ENCODE results near the gene GDAP2. TPM values are rescaled to one million over a fixed set of nuclear protein-coding genes. Genes with fewer than 3 reads are reported as not detected.

The GDAP2 gene
- total RNA-seq, 6 donors from 2014 or later = 20.4 to 52.4 (median 30.2) TPM

DNA sequence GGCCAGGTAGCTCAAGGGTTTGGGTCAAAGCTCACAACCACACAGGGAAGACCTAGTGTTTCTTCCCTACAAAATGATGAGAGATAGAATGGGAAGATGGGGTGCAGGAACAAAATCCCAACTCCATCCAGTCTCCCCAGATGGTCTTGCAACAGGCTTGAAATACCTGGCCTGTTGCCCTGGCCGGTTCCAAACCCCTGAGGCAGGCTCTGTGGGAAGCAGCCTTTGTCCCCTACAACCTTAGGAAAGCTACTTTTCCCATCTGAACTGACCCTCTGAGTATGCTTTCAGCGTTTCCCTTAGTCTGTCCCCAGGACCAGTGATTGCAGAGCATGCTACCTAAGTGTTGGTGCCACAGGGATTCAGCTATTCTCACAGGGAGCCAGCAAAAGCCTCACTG, 104.0 kb downstream of the GDAP2 start:
- Histone ChIP-seq H3K27ac (peak overlapping the region in 1 of 4 donors; percentile 49), H3K4me1 (peaks cover 11 to 14% (median 12%) of the 10 kb centered on the region in 4 donors), H3K9me3 (no peaks in the 10 kb centered on the region), H3K36me3 (no peaks in the 10 kb centered on the region), H3K4me3 (no peak overlapping the region), H3K27me3 (no peaks in the 10 kb centered on the region)
- 92% methylated on average over 2 of the region's 2 CpGs; no CpG with 5 or more reads in 1 of the 2 donors for WGBS, 2 donors
- TF ChIP-seq POLR2AphosphoS5 (IDR thresholded peaks at IDR 0.05) (no peak), EP300 (IDR thresholded peaks at IDR 0.05) (no peak), POLR2A (IDR thresholded peaks at IDR 0.05) (no peak)
- TF ChIP-seq, protein P1, sequence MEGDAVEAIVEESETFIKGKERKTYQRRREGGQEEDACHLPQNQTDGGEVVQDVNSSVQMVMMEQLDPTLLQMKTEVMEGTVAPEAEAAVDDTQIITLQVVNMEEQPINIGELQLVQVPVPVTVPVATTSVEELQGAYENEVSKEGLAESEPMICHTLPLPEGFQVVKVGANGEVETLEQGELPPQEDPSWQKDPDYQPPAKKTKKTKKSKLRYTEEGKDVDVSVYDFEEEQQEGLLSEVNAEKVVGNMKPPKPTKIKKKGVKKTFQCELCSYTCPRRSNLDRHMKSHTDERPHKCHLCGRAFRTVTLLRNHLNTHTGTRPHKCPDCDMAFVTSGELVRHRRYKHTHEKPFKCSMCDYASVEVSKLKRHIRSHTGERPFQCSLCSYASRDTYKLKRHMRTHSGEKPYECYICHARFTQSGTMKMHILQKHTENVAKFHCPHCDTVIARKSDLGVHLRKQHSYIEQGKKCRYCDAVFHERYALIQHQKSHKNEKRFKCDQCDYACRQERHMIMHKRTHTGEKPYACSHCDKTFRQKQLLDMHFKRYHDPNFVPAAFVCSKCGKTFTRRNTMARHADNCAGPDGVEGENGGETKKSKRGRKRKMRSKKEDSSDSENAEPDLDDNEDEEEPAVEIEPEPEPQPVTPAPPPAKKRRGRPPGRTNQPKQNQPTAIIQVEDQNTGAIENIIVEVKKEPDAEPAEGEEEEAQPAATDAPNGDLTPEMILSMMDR (IDR thresholded peaks at IDR 0.05) = no peak
- no peak for ATAC-seq (ENCODE audit: low FRiP score in 2 of 2)
- no peak for DNase-seq

DNA sequence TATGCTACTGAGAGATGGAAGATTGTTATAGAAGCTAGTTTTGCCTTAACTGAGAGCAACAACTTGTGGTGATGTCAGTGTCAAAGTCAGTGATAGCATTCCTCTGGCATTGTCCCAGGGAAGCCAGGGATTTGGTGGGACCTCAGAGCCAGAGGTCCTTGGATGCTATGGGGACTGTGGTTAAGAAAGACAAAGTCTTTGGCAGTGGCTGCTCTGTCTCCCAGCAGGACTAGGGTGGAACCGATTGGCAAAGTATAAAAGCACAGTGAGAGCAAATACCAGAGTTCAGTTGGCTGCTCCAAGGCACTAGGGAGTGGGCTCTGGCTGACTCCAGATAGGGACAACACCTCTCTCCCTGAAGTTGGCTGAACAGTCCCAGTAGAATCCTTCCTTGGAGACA, 104.8 kb downstream of the GDAP2 start:
- H3K27me3 ChIP-seq = no peaks in the 10 kb centered on the region
- no peak overlapping the region for H3K27ac ChIP-seq
- H3K4me3 ChIP-seq = no peak overlapping the region
- no peaks in the 10 kb centered on the region for H3K9me3 ChIP-seq
- WGBS, 2 donors = 20 to 70% methylated on average over 1 of the region's 1 CpG
- peaks cover 11 to 14% (median 12%) of the 10 kb centered on the region in 4 donors for H3K4me1 ChIP-seq
- TF ChIP-seq EP300 (IDR thresholded peaks at IDR 0.05) (no peak), POLR2AphosphoS5 (IDR thresholded peaks at IDR 0.05) (no peak), POLR2A (IDR thresholded peaks at IDR 0.05) (no peak)
- TF ChIP-seq, protein P1 (IDR thresholded peaks at IDR 0.05) = no peak
- no peaks in the 10 kb centered on the region for H3K36me3 ChIP-seq
- DNase-seq (no peak), ATAC-seq (ENCODE audit: low FRiP score in 2 of 2) (peak in 1 of 2 donors; percentile 41)

DNA sequence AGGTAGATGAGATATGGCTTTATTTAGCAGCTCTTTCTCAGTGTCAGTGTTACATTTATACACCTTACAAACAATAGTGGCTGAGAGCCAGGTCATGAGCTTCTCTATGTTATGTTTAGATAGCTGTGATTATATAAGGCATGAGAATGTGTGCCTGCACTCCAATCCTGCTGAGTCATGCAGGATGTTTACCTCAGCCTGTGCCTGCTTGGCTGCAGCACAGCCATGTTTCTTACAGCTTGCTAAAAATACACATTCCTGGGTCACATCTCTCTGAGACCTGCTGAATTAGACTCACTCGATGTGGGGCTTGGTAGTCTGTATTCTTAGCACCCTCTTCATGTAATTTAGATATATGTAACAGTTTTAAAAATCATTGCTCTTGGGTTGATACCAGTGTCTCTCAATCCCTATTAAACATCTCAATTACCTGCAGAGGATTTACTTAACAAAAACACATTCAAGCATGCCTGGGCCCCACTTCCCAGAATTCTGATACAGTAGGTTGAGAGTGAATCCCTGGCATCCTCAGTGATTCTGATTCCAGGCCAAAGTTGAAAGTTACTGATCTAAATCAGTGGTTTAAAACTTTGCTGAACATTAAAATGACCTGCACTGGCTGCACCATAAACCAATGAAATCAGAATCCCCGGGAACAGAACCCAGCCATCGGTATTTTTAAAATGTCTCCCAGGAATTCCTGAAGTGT, 107.5 kb downstream of the GDAP2 start:
- no peaks in the 10 kb centered on the region for H3K27me3 ChIP-seq
- DNase-seq = peak in 1 of 2 donors; percentile 27
- peaks cover 10 to 14% (median 11%) of the 10 kb centered on the region in 4 donors for H3K4me1 ChIP-seq
- H3K27ac ChIP-seq = no peak overlapping the region
- ATAC-seq (ENCODE audit: low FRiP score in 2 of 2) = no peak
- TF ChIP-seq POLR2A (IDR thresholded peaks at IDR 0.05) (no peak), EP300 (IDR thresholded peaks at IDR 0.05) (peak in 1 of 4 donors; percentile 19), POLR2AphosphoS5 (IDR thresholded peaks at IDR 0.05) (peak; percentile 24 to 72)
- H3K36me3 ChIP-seq = no peaks in the 10 kb centered on the region
- no peak overlapping the region for H3K4me3 ChIP-seq
- no peaks in the 10 kb centered on the region for H3K9me3 ChIP-seq
- WGBS, 2 donors = 61 to 68% methylated on average over 3 of the region's 3 CpGs

DNA sequence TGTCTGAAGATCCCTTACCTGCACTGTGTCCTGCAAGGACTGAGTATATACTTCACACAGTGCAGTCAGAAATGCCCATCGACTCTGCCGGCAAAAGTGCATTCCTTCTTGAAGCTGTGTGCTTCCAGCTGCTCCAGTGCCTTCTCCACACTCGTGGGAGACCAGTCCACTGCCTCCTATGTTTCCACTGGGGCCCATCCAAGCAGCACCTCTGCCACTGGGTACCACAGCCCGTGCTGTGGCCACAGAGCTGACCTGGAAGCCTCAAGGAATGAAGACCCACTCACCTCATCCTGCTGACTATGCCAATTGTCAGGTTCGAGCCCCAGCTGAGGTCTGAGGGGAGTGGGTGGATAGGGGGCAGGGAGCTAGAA, 108.1 kb downstream of the GDAP2 start:
- ATAC-seq (ENCODE audit: low FRiP score in 2 of 2) (no peak), DNase-seq (no peak)
- 49 to 81% methylated on average over 5 of the region's 5 CpGs for WGBS, 2 donors
- Histone ChIP-seq H3K9me3 (no peaks in the 10 kb centered on the region), H3K27ac (no peak overlapping the region), H3K27me3 (no peaks in the 10 kb centered on the region), H3K4me3 (no peak overlapping the region), H3K4me1 (peaks cover 10 to 14% (median 11%) of the 10 kb centered on the region in 4 donors), H3K36me3 (no peaks in the 10 kb centered on the region)
- TF ChIP-seq POLR2A (IDR thresholded peaks at IDR 0.05) = no peak
- TF ChIP-seq, protein P1 (IDR thresholded peaks at IDR 0.05) = no peak
- TF ChIP-seq EP300 (IDR thresholded peaks at IDR 0.05) = no peak
- no peak for TF ChIP-seq POLR2AphosphoS5 (IDR thresholded peaks at IDR 0.05)

DNA sequence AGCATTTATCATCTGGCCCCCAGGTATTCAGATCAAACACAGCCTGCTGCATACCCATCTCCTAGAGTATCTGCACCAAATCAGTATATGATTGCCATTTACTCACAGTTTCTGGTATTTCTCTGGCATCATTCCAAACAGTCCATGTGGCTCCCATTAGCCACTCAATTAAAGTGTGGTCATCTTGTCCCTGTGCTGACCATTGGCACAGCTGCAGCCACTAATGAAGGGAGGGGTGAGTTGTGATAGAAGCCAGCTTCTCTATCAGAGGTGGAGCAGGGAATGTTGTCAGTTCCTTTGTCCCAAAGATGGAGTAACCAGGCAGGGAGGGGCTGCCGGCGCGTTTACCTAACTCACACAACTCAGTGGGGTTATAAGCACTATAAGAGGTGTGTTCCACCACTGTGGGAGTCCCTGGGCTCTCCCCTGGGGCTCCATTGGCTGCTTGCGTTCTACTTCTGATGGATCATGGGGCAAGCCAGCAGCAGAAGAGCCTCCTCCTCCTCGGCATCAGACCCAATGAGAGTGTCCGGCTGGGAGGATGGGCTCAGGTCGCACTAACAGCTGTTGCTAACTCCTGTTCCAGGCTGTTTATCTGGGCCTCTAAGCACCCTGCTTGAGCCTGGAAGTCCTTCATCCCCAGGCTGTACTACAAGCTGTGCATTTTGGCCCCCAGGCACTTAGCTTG, 108.6 kb downstream of the GDAP2 start:
- ATAC-seq (ENCODE audit: low FRiP score in 2 of 2) = no peak
- Histone ChIP-seq H3K4me1 (peaks cover 10 to 14% (median 11%) of the 10 kb centered on the region in 4 donors), H3K27ac (no peak overlapping the region), H3K27me3 (no peaks in the 10 kb centered on the region), H3K9me3 (no peaks in the 10 kb centered on the region), H3K36me3 (no peaks in the 10 kb centered on the region), H3K4me3 (no peak overlapping the region)
- WGBS, 2 donors = 80 to 89% methylated on average over 6 to 7 of the region's 7 CpGs
- TF ChIP-seq EP300 (IDR thresholded peaks at IDR 0.05) = no peak
- peak in 1 of 2 donors; percentile 16 for TF ChIP-seq POLR2AphosphoS5 (IDR thresholded peaks at IDR 0.05)
- no peak for TF ChIP-seq POLR2A (IDR thresholded peaks at IDR 0.05)
- no peak for DNase-seq
